Hematopoietic multipotent progenitor cell treated with erythropoietin and hydrocortisone succinate and interleukin-3 and kit ligand, for 6 days (in vitro differentiated cells): ENCODE measurements around the gene CES3.
"Not testable (repeated sequence)": the region's sequence is repeated elsewhere in the genome, so short reads cannot be mapped to it uniquely, and the experiment has no call there.

Experiments used
- DNase-seq: peaks from one replicate; pipeline ENCODE4 v3.0.0-alpha.2; 2015

Gene CES3

GRCh38 chr16:66972983-66973382, 11.9 kb downstream of the CES3 start:
- no peak for DNase-seq

- DNase-seq, result no peak
These were observed 12.7 kb downstream of the CES3 start for GRCh38 chr16:66973716-66974115.

GRCh38 chr16:66974156-66974931, 13.3 kb downstream of the CES3 start:
- not testable (repeated sequence) for DNase-seq

DNA sequence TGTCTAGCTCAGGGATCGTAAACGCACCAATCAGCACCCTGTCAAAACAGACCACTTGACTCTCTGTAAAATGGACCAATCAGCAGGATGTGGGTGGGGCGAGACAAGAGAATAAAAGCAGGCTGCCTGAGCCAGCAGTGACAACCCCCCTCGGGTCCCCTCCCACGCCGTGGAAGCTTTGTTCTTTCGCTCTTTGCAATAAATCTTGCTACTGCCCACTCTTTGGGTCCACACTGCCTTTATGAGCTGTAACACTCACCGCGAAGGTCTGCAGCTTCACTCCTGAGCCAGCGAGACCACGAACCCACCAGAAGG, 13.8 kb downstream of the CES3 start:
- DNase-seq, result not testable (repeated sequence)

DNA sequence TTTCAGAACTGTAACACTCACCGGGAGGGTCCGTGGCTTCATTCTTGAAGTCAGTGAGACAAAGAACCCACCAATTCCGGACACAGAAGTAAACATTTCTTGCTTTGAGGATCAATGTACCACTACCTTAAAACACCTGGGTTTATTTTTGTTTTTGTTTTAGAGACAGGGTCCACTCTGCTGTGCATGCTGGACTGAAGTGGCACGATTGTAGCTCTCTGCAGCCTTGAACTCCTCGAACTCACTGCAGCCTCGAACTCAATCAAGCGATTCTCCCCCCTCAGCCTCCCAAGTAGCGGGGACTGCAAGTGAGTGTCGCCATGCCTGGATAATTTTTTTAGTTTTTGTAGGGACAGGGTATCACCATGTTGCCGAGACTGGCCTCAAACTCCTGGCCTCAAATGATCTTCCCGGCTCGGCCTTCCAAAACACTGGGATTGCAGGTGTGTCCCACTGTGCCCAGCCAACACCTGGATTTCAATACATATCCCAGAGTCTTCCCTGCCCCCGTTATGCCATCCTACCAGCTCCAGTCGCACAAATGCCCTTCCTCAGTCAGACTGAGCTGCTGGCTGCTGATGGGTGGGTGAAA, 14.3 kb downstream of the CES3 start:
- DNase-seq, result no peak

GRCh38 chr16:66976746-66977145, 15.7 kb downstream of the CES3 start:
- DNase-seq, result no peak

GRCh38 chr16:66977341-66978113, 16.5 kb downstream of the CES3 start:
- peak; percentile 93 for DNase-seq

DNA sequence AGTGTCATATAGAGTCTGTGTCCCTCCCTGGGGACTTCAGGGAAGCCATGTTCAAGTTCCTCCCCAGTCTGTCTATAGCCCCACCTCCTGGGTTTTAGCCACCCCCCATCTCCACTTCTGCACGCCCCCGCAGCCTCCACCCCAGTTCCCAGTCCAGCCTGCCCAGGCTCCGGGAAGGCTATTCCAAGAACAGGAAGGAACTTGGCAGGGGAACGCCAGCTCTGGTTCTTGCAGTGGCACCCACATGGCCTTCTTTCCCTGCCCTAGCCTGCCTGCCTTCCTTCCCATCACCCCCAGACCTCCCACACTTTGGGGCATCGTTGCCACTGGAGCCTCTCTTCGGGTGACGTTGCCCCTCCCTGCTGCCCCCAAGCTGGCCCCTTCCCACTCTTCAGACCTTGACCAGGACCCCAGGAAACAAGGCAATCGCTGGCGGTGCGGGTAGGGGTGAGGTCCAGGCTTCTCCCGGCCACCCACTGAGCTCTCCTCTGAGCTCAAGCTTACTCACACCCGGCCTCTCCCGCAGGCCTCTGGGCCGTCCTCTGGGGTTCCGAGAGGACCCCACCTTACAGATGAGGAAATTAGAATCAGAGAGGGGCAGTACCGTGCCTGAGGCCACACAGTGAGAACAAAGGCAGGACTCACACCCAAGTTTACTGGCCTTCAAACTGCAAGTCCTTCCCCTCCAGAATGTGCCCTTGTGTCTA, 18.1 kb downstream of the CES3 start:
- no peak for DNase-seq

DNA sequence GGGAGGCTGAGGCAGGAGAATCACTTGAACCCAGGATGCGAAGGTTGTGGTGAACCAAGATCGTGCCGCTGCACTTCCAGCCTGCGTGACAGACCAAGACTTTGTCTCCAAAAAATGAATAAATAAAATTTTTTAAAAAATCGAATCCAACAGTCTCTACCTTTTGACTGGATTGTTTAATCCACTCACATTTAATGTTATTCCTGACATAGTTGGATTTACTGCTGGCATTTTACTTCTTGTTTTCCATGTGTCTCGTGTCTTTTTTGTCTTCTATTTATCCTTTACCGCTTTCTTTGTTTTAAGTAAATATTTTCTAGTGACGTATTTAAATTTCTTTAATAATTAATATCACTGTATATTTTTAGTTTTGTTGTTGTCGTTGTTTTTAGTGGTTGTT, 22.0 kb downstream of the CES3 start:
- no peak for DNase-seq

DNA sequence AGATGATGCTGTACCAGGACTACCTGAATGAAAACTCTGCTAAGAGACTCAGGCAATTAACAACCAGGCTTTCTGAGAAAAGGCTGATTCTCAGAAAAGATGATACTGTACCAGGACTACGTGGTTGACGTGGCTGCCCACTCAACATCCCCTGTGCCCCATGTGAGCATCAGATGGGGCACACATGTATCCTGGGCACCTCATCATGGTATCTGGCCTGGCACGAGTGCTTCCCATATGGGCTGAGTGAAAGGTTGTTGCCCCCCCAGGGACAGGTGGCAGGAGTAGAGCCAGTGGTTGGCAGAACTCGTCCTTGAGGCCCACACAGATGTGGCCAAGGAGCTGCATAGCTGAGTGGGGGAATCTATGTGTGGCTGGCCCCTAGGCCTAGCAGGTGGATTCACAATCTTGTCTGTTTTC, 23.8 kb downstream of the CES3 start:
- no peak for DNase-seq

DNA sequence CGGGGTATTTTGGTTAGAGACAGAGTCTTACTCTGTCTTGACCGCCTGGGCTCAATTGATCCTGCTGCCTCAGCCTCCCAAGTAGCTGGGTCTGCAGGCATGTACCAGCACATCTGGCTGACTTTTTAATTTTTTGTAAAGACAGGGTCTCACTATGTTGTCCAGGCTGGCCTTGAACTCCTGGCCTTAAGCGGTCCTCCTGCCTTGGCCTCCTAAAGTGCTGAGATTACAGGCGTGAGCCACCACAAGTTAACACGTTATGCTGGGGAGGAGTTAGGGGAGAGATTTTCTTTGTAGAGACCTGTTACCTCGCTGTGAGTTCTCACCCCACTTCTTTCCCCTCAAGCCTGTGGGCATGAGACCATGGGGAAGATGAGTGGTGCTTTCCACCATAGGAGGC, 25.5 kb downstream of the CES3 start:
- no peak for DNase-seq

DNA sequence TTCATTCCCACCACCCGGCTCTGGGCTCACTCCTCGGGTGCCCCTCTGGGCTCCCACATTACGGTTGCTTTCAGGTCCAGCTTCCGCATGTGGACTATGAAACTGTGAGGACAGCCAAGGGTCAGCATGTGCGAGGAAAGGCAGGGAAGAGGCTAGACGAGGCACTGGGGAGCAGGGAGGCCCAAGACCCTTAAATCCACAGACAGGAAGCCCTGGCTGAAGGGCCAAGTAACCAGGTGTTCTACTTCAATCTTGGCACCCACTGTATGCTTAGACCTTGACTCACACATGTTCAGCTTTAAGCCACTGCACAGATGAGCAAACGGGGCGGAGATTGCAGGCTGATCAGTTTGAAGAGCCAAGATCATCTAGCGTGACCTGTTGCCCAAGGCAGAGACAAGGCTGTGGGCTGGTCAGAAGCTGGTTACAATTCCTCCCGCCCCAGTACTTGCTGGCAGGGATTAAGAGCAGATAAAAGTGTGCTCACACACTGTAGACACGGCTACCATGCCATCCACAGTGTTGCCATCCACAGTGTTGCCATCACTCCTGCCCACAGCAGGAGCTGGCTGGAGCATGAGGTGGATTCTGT, 27.2 kb downstream of the CES3 start, which contains the start of gene CES4A:
CES4A (plus strand) TSS at position 393 of the 592 bp plus-strand sequence; CDS start at position 577, 184 bp downstream.
- no peak for DNase-seq

DNA sequence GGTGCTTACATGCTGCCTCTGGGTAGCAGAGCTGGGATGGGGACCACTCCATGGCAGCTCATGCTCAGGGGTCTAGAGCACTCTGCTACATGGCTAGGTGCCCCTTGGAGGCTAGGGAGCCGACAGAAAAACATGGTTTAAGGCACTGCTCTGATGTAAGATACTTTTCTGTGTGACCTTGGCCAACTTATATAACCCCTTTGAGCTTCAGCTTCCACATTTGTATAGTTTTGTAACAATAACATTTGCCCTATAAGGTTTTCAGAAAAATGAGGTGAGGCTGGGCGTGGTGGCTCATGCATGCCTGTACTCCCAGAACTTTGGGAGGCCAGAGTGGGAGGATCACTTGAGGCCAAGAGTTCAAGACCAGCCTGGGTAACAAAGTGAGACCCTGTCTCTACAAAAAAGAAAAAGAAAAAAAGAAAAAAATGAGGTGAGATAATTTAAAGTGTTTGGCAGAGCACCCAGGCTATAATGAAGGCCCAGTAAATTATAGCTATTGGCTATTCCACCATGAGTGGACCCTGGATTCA, 30.5 kb downstream of the CES3 start:
- no peak for DNase-seq

DNA sequence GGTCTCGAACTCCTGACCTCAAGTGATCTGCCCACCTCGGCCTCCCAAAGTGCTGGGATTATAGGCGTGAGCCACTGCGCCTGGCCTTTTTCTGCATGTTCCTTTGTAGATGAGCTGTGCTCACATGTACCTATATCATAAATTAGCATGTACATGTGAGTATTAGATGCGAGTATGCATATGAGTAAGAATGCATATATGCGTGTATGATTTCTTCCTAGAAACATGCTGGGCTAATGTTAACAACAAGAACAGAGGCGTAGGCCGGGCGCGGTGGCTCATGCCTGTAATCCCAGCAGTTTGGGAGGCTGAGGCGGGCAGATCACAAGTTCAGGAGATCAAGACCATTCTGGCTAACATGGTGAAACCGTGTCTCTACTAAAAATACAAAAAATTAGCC, 32.5 kb downstream of the CES3 start:
- DNase-seq, result not testable (repeated sequence)

GRCh38 chr16:66996324-66996982, 35.4 kb downstream of the CES3 start:
- no peak for DNase-seq

DNA sequence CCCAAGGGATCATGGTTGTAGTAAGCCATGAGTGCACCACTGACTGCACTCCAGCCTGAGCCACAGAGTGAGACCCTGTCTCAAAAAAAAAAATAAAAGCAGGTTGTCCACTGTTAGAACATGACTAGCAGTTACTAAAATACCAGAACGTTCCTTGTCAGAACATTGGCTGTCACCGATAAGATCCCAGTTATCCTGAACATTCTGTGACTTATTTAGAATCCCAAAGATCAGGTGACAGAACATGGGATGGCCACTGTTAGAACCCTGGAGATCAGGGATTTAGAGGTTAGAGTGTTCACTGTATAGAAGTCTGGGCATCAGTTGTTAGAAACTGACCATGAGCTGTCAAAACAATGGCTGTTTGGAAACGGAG, 35.9 kb downstream of the CES3 start:
- DNase-seq, result no peak

DNA sequence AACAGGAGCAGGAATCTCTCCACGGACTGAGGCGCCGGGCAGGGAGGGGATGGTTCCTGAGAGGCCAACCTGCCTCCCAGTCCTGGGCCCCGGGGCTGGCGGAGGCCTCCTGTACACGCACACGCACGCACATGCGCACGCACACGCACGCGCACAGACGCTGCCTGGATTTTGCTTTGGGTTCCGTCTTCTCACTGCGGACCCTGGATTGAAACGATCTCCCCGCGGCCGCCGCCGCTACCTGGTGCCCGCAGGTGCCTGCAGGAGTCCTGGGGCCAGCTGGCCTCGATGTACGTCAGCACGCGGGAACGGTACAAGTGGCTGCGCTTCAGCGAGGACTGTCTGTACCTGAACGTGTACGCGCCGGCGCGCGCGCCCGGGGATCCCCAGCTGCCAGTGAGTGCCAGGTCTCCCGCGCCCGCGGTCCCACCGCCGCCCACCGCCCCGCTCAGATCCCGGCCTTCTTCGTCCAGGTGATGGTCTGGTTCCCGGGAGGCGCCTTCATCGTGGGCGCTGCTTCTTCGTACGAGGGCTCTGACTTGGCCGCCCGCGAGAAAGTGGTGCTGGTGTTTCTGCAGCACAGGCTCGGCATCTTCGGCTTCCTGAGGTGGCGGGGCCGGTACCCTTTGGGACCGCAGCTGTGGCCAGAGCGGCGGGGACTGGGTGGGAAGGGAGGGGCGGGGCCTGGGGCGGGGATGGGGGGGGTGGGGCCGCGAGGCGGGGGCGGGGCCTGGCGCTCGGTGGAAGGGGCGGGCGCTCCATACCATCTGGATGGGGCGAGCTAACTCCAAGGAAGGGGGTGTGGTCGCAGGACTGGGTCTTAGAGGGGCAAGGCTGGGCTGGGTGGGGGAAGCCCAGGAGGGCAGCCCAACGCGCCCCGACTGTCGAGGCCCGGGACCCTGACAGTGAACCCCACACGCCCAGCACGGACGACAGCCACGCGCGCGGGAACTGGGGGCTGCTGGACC, 39.6 kb downstream of the CES3 start:
- DNase-seq, result peak; percentile 55

DNA sequence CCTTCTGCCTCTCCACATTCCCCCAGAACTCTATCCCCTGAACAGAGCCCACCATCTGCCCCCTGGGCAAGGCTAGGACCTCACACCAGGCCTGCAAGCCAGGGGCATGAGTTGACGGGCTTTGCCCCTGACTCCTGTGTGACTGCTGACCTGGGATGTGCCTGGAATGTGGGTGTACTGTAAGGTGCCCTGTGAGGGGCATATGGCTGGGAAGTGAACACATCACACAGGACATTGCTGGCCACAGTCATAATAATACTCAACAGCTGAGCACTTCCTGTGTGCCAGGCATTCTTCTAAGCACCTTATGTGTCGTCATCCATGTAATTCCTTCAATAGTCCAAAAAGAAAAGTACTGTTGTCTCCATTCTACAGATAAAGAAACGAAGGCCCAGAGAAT, 40.7 kb downstream of the CES3 start:
- DNase-seq, result no peak

DNA sequence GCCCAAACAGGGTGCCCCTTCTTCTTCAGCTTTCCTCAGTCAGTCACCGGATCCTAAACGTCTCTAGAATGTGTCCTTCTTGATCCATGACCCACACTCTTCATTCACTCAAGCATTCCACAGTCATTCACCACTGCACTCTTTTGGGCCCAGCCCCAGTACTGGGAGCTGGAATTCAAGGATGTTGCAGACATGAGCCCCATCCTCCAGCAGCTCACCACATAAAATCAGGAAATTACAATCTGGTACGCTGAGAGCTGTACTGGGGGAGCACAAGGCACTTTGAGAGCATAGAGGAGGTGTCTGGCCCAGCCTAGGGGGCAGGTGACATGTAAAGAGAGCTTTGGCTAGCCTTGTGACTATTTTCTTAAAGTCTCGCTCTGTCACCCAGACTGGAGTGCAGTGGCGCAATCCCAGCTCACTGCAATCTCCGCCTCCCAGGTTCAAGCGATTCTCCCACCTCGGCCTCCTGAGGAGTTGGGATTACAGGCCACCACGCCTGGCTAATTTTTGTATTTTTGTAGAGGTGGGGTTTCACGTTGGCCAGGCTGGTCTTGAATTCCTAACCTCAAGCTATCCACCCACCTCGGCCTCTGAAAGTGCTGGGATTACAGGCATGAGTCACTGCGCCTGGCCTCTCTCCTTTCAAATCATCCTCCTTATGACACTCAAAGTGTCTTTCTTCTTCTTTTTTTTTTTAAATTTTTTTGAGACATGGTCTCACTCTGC, 46.0 kb downstream of the CES3 start:
- DNase-seq, result no peak

DNA sequence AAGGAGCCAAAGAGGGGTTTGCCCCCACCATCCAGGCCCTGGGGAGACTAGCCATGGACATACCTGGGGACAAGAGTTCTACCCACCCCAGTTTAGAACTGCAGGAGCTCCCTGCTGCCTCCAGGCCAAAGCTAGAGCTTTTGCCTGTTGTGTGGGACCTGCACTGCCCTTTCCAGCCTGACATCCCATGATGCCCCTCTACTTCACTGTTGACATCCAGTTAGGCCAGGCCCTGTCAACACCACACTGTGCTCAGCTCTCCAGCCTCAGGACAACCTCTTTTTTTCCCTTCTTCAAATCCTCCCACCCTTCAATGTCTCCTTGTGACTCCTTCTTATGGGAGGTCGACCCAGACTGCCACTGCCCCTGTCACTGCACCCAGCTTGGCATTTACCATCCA, 48.1 kb downstream of the CES3 start:
- DNase-seq, result no peak
